Sigmoid colon (tissue), 4 donors: ENCODE results near the gene GPC5.

Experiments
- CTCF ChIP-seq, 4 experiments: fragments of 450-650 bp in 3 of 4; fragments of 200-600 bp in 1 of 4; IDR thresholded peaks; one replicate each; pipeline ENCODE4 v1.5.1; 2016 to 2019; ENCODE audit warnings: antibody characterized with exemption in 4 of 4, mild to moderate bottlenecking in 3 of 4, moderate library complexity in 2 of 4
- EP300 ChIP-seq, 4 donors: sonication (generic); formaldehyde crosslinking; IDR thresholded peaks; one replicate each; pipeline ENCODE4 v1.6.1; 2017; ENCODE audit warnings: antibody characterized with exemption in 4 of 4
- POLR2A ChIP-seq, 2 donors: fragments of 450-650 bp; IDR thresholded peaks; one replicate each; pipeline ENCODE4 v1.6.1; 2016; ENCODE audit warnings: antibody characterized with exemption in 2 of 2, mild to moderate bottlenecking in 2 of 2, moderate library complexity in 2 of 2
- POLR2AphosphoS5 ChIP-seq, 4 donors: sonication (generic); formaldehyde crosslinking; IDR thresholded peaks; one replicate each; pipeline ENCODE4 v1.6.1; 2017; ENCODE audit warnings: antibody characterized with exemption in 4 of 4

GRCh38 chr13:91739751-91740150 lies 341.3 kb downstream of the GPC5 start:
- TF ChIP-seq POLR2A (IDR thresholded peaks at IDR 0.05) = no peak
- TF ChIP-seq CTCF (IDR thresholded peaks at IDR 0.05) = no peak
- no peak for TF ChIP-seq POLR2AphosphoS5 (IDR thresholded peaks at IDR 0.05)
- no peak for TF ChIP-seq EP300 (IDR thresholded peaks at IDR 0.05)
